OCI-LY3 (cell line): ENCODE results near the gene PRM3.

Experiments
- EZH2phosphoT487 ChIP-seq: fragments of 200-600 bp; shearing (Covaris generic); IDR thresholded peaks from 2 replicates; pipeline ENCODE4 v1.6.1; 2018; ENCODE audit warnings: antibody characterized with exemption, mixed run types, low read depth
- TF ChIP-seq, protein P1 (sequence below): fragments of 200-600, 300-600 bp; sonication (generic); IDR thresholded peaks from 2 replicates; pipeline ENCODE4 v1.5.1; 2014; ENCODE audit warnings: antibody characterized with exemption, low read length, low read depth

DNA sequence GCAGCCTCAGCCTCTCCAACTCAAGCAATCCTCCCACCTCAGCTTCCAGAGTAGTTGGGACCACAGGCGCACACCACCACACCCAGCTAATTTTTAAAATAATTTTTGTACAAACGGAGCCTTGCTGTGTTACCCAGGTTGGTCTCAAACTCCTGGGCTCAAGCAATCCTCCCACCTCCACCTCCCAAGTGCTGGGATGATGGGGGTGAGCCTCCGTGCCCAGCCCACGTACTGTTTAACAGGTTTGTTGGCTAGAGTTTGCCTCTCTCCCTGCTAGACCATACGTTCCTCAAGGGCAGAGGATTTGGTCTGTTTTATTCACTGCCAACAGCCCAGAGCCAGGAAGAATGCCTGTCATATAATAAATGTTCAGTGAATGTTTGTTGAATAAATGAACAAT, 44.0 kb downstream of the PRM3 start:
- TF ChIP-seq, protein P1, sequence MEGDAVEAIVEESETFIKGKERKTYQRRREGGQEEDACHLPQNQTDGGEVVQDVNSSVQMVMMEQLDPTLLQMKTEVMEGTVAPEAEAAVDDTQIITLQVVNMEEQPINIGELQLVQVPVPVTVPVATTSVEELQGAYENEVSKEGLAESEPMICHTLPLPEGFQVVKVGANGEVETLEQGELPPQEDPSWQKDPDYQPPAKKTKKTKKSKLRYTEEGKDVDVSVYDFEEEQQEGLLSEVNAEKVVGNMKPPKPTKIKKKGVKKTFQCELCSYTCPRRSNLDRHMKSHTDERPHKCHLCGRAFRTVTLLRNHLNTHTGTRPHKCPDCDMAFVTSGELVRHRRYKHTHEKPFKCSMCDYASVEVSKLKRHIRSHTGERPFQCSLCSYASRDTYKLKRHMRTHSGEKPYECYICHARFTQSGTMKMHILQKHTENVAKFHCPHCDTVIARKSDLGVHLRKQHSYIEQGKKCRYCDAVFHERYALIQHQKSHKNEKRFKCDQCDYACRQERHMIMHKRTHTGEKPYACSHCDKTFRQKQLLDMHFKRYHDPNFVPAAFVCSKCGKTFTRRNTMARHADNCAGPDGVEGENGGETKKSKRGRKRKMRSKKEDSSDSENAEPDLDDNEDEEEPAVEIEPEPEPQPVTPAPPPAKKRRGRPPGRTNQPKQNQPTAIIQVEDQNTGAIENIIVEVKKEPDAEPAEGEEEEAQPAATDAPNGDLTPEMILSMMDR: no peak
- TF ChIP-seq EZH2phosphoT487: no peak
